ENCODE measurements around the gene CDC25B.

CDC25B gene

GRCh38 chr20:3795511-3796468 is at the start of gene CDC25B:
TSS of gene CDC25B (plus strand) at chr20:3796310. CDS start at chr20:3796532, 222 bp downstream.
- peak; percentile 95 for DNase-seq (ENCODE audit: low spot score)

- no peak for DNase-seq (ENCODE audit: low spot score)
These were observed 48.6 kb upstream of the CDC25B start for GRCh38 chr20:3747471-3747870.

- DNase-seq (ENCODE audit: low spot score): no peak
These were observed 48.0 kb upstream of the CDC25B start for GRCh38 chr20:3748073-3748472.

GRCh38 chr20:3749087-3749688 is 46.9 kb upstream of the CDC25B start:
- DNase-seq (ENCODE audit: low spot score): no peak

GRCh38 chr20:3749689-3750531 is 46.2 kb upstream of the CDC25B start:
- peak; percentile 69 for DNase-seq (ENCODE audit: low spot score)

GRCh38 chr20:3751305-3751674 is 44.8 kb upstream of the CDC25B start:
- no peak for DNase-seq (ENCODE audit: low spot score)

GRCh38 chr20:3751675-3752385 is 44.3 kb upstream of the CDC25B start:
- no peak for DNase-seq (ENCODE audit: low spot score)

- no peak for DNase-seq (ENCODE audit: low spot score)
These were observed 43.7 kb upstream of the CDC25B start for GRCh38 chr20:3752386-3752759.

- peak; percentile 91 for DNase-seq (ENCODE audit: low spot score)
These were observed 43.0 kb upstream of the CDC25B start for GRCh38 chr20:3753098-3753497.

GRCh38 chr20:3753501-3754275 is 42.4 kb upstream of the CDC25B start:
- DNase-seq (ENCODE audit: low spot score): no peak

GRCh38 chr20:3754276-3754630 is 41.9 kb upstream of the CDC25B start:
- DNase-seq (ENCODE audit: low spot score): no peak

- DNase-seq (ENCODE audit: low spot score): no peak
These were observed 40.8 kb upstream of the CDC25B start for GRCh38 chr20:3755269-3755668.

- no peak for DNase-seq (ENCODE audit: low spot score)
These were observed 40.2 kb upstream of the CDC25B start for GRCh38 chr20:3755814-3756480.

- no peak for DNase-seq (ENCODE audit: low spot score)
These were observed 38.8 kb upstream of the CDC25B start for GRCh38 chr20:3757268-3757667.

GRCh38 chr20:3758566-3758965 is 37.5 kb upstream of the CDC25B start:
- no peak for DNase-seq (ENCODE audit: low spot score)

GRCh38 chr20:3759316-3759823 is 36.7 kb upstream of the CDC25B start:
- DNase-seq (ENCODE audit: low spot score): no peak

- no peak for DNase-seq (ENCODE audit: low spot score)
These were observed 36.2 kb upstream of the CDC25B start for GRCh38 chr20:3759884-3760283.

GRCh38 chr20:3760655-3761348 is 35.3 kb upstream of the CDC25B start:
- no peak for DNase-seq (ENCODE audit: low spot score)

- no peak for DNase-seq (ENCODE audit: low spot score)
These were observed 32.2 kb upstream of the CDC25B start for GRCh38 chr20:3763671-3764601.
